Heart right ventricle (tissue), 16 donors: Measurements from ENCODE around the gene USP50. TPM values are rescaled to one million over a fixed set of nuclear protein-coding genes. Genes with fewer than 3 reads are reported as not detected.

ENCODE experiments used
- ATAC-seq, 8 donors: fragments of 200-7000 bp; cut with Tn5 transposase; one replicate each; pipeline ENCODE4 v1.9.1; 2020; ENCODE audit warnings: mild to moderate bottlenecking in 8 of 8, moderate library complexity in 8 of 8, moderate number of reproducible peaks in 1 of 8
- DNase-seq, 2 donors: peaks; one replicate each; pipeline ENCODE4 v3.0.0-alpha.2; 2020
- H3K27ac ChIP-seq, 10 donors: fragments of 200-600 bp; sonication (generic) in 2 of 10; one replicate each; pipeline versions ENCODE4 v1.5.0 to v1.8.0; 2020 to 2022; ENCODE audit warnings: mild to moderate bottlenecking in 3 of 10
- H3K27me3 ChIP-seq, 7 donors: fragments of 200-600 bp; one replicate each; pipeline ENCODE4 v1.8.0; 2021 to 2022; ENCODE audit warnings: mild to moderate bottlenecking in 2 of 7
- H3K36me3 ChIP-seq, 9 donors: fragments of 200-600 bp; sonication (generic) in 1 of 9; one replicate each; pipeline versions ENCODE4 v1.5.0 to v1.8.0; 2020 to 2022; ENCODE audit warnings: mild to moderate bottlenecking in 2 of 9
- H3K4me1 ChIP-seq, 9 donors: fragments of 200-600 bp; sonication (generic) in 1 of 9; one replicate each; pipeline versions ENCODE4 v1.5.0 to v1.8.0; 2020 to 2022; ENCODE audit warnings: mild to moderate bottlenecking in 4 of 9
- H3K4me3 ChIP-seq, 10 donors: fragments of 200-600 bp; sonication (generic) in 2 of 10; one replicate each; pipeline versions ENCODE4 v1.5.0 to v1.8.0; 2020 to 2022; ENCODE audit warnings: mild to moderate bottlenecking in 7 of 10, moderate library complexity in 2 of 10
- H3K9me3 ChIP-seq, 11 donors: fragments of 200-600 bp in 10 of 11; sonication (generic) in 2 of 11; one replicate each; pipeline versions ENCODE4 v1.5.0 to v1.8.0; 2013 to 2022; ENCODE audit warnings: mild to moderate bottlenecking in 2 of 11, control low read depth in 1 of 11, moderate library complexity in 1 of 11
- WGBS, 2 donors: extraction: QIAGEN DNeasy Blood & Tissue Kit; methylation state at CpG; one replicate each; pipeline ENCODE4 v1.1.7; 2013; ENCODE audit warnings: inconsistent platforms in 1 of 2; 5-methylcytosine and 5-hydroxymethylcytosine counted together
- intact Hi-C, 10 donors: fragments of 100-400 bp; cut with DNase I; formaldehyde crosslinking; loops; one replicate each; pipeline versions ENCODE4 v1.11.1 to v1.14.2; 2022
- polyA plus RNA-seq, 2 donors: library from polyadenylated mRNA; stranded (reverse); fragments of 200-250 nt; gene quantifications; one replicate each; pipeline ENCODE4 v1.2.3, GENCODE V29; 2013
- total RNA-seq, 10 donors: library from RNA; stranded (reverse); fragmentation: NEBNext Ultra II Directional in 3 of 10; extraction: Animal tissue kit (Norgen Biotek cat#: 25700) in 3 of 10; gene quantifications; one replicate each; pipeline versions ENCODE4 v1.2.1 to v1.2.4, GENCODE V29; 2021 to 2023
- TF ChIP-seq, protein P1 (sequence below), 9 donors: fragments of 200-600 bp; sonication (generic) in 2 of 9; IDR thresholded peaks; one replicate each; pipeline versions ENCODE4 v1.5.0 to v1.8.0; 2021 to 2022; ENCODE audit warnings: antibody characterized with exemption in 9 of 9, mild to moderate bottlenecking in 5 of 9, moderate library complexity in 1 of 9
- donor health status: Arrhythmogenic right ventricular cardiomyopathy.
- donor health status: ischemic (EF 13 %, LVEDD 7.1; RV severe dilation, severe dysfunction).
- donor health status: healthy with polysubstance abuse.
- donor health status: DM: no; HTN: yes; CAD: no.
- donor health status: DM: no; HTN: no; CAD: no.
- donor health status: ischemic (EF 25% LVEDD 6.9; RV normal size, moderate dysfunction).
- donor health status: ischemic (EF 25% LVEDD 5.7; RV mildly dilated, moderate dysfunction).
- donor health status: healthy.
- donor health status: DM: yes; HTN: yes; CAD: no.
- donor health status: Ischemic cardiomyopathy.
- donor health status: ischemic (EF 35%, LVEDD 5.7; RV mildly dilated, moderate dysfunction).
- donor health status: nonischemic (EF 11% LVEDD 7.7; RV severe dilation, severe dysfunction).
- donor health status: DM: yes; HTN: yes; CAD: no.
- donor health status: PGD.
- donor health status: ischemic (EF 29% LVEDD 5.4; RV normal size, mild dysfunction).
- donor health status: nonischemic (EF 23%, LVEDD 6.1; RV moderate dilation, normal function).

Gene USP50
- total and polyA plus RNA-seq, 12 donors: 0.23 to 1.2 (median 0.57) TPM; not detected in 5

DNA sequence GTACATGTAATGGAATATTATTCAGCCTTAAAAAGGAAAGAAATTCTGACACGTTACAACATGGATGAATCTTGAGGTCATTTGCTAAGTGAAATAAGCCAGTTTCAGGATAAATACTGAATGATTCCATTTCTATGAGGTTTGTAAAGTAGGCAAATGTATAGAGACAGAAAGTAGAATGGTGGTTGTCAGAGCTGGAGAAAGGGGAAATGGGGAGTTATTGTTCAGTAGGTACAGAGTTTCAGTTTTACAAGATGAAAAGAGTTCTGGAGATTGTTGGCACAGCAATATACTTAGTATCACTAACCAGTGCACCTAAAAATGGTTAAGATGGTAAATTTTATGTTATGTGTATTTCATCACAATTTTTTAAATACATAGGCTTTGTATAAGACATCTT, 61.7 kb downstream of the USP50 start:
- Histone ChIP-seq H3K9me3 (no peaks in the 10 kb centered on the region), H3K36me3 (peaks cover 0 to 100% (median 44%) of the 10 kb centered on the region in 9 donors), H3K4me1 (no peaks in the 10 kb centered on the region), H3K4me3 (no peak overlapping the region), H3K27me3 (no peaks in the 10 kb centered on the region), H3K27ac (no peak overlapping the region)
- DNase-seq: no peak
- ATAC-seq: no peak
- intact Hi-C loops: loop anchor here in 1 of 10 donors (5.0 kb wide), 1 partner anchor 83 kb away; no protein-coding TSS in a partner anchor
- TF ChIP-seq, protein P1, sequence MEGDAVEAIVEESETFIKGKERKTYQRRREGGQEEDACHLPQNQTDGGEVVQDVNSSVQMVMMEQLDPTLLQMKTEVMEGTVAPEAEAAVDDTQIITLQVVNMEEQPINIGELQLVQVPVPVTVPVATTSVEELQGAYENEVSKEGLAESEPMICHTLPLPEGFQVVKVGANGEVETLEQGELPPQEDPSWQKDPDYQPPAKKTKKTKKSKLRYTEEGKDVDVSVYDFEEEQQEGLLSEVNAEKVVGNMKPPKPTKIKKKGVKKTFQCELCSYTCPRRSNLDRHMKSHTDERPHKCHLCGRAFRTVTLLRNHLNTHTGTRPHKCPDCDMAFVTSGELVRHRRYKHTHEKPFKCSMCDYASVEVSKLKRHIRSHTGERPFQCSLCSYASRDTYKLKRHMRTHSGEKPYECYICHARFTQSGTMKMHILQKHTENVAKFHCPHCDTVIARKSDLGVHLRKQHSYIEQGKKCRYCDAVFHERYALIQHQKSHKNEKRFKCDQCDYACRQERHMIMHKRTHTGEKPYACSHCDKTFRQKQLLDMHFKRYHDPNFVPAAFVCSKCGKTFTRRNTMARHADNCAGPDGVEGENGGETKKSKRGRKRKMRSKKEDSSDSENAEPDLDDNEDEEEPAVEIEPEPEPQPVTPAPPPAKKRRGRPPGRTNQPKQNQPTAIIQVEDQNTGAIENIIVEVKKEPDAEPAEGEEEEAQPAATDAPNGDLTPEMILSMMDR (IDR thresholded peaks at IDR 0.05): no peak
- WGBS, 2 donors: 92 to 98% methylated on average over 1 of the region's 1 CpG

DNA sequence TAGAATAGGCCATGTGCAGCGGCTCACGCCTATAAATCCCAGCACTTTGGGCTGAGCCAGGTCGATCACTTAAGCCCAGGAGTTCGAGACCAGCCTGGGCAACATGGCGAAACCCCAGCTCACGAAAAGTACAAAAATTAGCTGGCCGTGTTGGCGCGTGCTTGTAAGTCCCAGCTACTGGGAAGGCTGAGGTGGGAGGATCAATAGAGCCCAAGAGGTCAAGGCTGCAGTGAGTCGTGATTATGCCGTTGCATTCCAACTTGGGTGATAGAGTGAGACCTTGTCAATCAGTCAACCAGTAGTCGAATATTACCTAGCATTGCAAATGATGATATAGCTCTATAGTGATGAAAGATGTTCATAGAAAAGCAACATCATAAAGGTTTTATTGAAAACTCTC, 70.3 kb downstream of the USP50 start:
- Histone ChIP-seq H3K4me3 (no peak overlapping the region), H3K27me3 (no peaks in the 10 kb centered on the region), H3K4me1 (no peaks in the 10 kb centered on the region), H3K9me3 (no peaks in the 10 kb centered on the region), H3K36me3 (peaks cover 0 to 100% (median 43%) of the 10 kb centered on the region in 9 donors), H3K27ac (no peak overlapping the region)
- intact Hi-C loops: no loop called here
- ATAC-seq: no peak
- TF ChIP-seq, protein P1 (IDR thresholded peaks at IDR 0.05): no peak
- no peak for DNase-seq
- 92 to 95% methylated on average over 12 of the region's 12 CpGs for WGBS, 2 donors

DNA sequence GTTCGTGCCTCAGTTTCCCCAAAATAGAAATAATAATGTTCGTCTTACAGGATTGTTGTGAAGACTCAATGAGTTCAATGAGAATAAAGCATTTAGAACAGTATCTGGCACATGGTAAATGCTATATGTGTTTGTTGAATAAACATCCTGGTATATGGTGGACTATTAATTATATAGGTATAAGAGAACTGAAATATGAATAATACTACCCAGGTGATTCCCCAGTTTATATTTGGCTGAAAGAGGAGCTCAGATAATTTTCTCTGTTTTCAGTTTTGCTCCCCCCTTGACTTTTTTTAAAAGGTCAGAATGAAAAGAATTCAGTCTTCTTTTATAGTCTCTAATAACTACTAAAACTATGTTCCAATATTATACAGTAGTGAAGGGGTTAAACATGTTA, 75.4 kb downstream of the USP50 start:
- 94% methylated on average over 2 of the region's 2 CpGs for WGBS, 2 donors
- ATAC-seq (no peak), DNase-seq (no peak)
- Histone ChIP-seq H3K9me3 (no peaks in the 10 kb centered on the region), H3K27ac (no peak overlapping the region), H3K4me1 (no peaks in the 10 kb centered on the region), H3K36me3 (peaks cover 0 to 100% (median 35%) of the 10 kb centered on the region in 9 donors), H3K4me3 (no peak overlapping the region), H3K27me3 (no peaks in the 10 kb centered on the region)
- intact Hi-C loops: no loop called here
- TF ChIP-seq, protein P1 (IDR thresholded peaks at IDR 0.05): no peak

DNA sequence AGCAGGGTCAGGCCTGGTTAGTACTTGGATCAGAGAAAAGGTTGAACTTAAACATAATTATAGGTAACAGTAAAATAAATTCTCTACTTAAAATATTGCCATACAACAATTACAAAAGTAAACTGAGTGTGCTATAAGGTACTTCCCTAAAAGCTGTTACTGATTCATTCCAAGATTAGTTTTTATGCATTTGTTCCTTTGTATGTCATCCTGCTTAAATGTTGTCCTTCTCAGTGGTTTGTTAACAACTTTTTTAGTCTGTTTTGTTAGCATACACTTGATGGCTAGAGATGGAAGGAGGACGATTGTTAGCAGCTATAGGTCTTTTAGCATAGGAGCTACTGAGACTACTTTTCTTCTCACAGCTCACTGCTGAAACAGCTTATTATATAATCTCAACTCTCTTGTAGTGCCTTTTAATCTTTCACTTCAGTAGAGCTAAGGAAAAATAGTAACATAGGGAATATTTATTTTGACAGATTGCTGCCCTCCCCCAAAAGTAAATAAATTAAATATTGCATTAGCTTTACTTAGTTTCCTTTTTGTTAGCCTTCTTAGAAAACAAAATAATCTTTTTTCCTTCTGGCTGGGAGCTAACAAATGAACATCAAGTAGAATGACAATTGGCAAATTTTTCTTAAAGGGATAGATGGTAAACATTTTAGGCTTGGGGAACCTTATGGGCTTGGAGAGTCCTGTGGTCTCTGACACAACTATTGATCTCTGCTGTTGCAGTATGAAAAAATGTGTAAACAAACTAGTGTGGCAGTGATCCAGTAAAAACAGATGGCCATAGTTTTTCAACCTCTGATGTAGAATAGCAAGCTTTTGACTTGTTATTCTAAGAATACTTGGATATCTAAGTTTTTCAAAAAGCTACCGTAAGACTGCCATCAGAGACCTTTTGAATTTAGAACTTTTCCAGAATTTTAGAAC, 82.8 kb downstream of the USP50 start:
- intact Hi-C loops: no loop called here

More for the DNA sequence above, 82.8 kb downstream of the USP50 start:
- no peaks in the 10 kb centered on the region for H3K9me3 ChIP-seq
- no peak for DNase-seq
- TF ChIP-seq, protein P1 (IDR thresholded peaks at IDR 0.05): no peak
- 61 to 66% methylated on average over 2 of the region's 2 CpGs for WGBS, 2 donors
- peaks cover 0 to 4% (median 0%) of the 10 kb centered on the region in 9 donors for H3K4me1 ChIP-seq
- no peak overlapping the region for H3K27ac ChIP-seq
- no peak overlapping the region for H3K4me3 ChIP-seq
- H3K27me3 ChIP-seq: no peaks in the 10 kb centered on the region
- no peak for ATAC-seq
- peaks cover 0 to 100% (median 43%) of the 10 kb centered on the region in 9 donors for H3K36me3 ChIP-seq
